Progenitor cell of endocrine pancreas (in vitro differentiated cells): ENCODE measurements around the gene BHMT. TPM values are rescaled to one million over a fixed set of nuclear protein-coding genes. Genes with fewer than 3 reads are reported as not detected.

Experiments
- DNase-seq: peaks from one replicate; pipeline ENCODE4 v3.0.0; 2021; ENCODE audit warnings: low spot score; ENCODE audit not compliant: unreplicated experiment
- H3K27ac Mint-ChIP-seq: 2 replicates; pipeline ENCODE4 v1.8.0; 2021; ENCODE audit warnings: mild to moderate bottlenecking, moderate library complexity, mixed read lengths
- H3K27me3 Mint-ChIP-seq: 2 replicates; pipeline ENCODE4 v1.8.0; 2021; ENCODE audit warnings: mixed read lengths
- H3K36me3 Mint-ChIP-seq: 2 replicates; pipeline ENCODE4 v1.8.0; 2022; ENCODE audit warnings: mixed read lengths; ENCODE audit not compliant: insufficient read depth
- H3K4me1 Mint-ChIP-seq: 2 replicates; pipeline ENCODE4 v1.8.0; 2021; ENCODE audit warnings: low read depth, mixed read lengths
- H3K4me3 Mint-ChIP-seq: 2 replicates; pipeline ENCODE4 v1.8.0; 2021; ENCODE audit warnings: low read depth, mild to moderate bottlenecking, moderate library complexity, mixed read lengths
- H3K9me3 Mint-ChIP-seq: 2 replicates; pipeline ENCODE4 v1.8.0; 2021; ENCODE audit warnings: low read depth, mixed read lengths
- total RNA-seq: library from RNA; stranded (reverse); gene quantifications from 2 replicates; pipeline ENCODE4 v1.2.1, GENCODE V29; 2021
- TF ChIP-seq, protein P1 (sequence below): fragments of 200-600 bp; sonication (generic); IDR thresholded peaks from one replicate; pipeline ENCODE4 v1.5.0; 2021; ENCODE audit warnings: antibody characterized with exemption, mild to moderate bottlenecking; ENCODE audit not compliant: unreplicated experiment

BHMT gene
- total RNA-seq, 1 donor from 2014 or later = 1.4 TPM

DNA sequence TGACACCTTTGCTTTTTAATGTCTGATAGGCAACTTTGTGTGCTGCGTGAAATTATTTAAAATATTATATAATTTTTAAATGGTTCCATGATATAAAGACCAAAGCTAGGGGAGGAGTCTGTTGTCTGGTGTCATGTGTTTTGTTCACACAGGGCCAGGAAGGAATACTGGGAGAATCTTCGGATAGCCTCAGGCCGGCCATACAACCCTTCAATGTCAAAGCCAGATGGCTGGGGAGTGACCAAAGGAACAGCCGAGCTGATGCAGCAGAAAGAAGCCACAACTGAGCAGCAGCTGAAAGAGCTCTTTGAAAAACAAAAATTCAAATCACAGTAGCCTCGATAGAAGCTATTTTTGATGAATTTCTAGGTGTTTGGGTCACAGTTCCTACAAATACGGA, 19.2 kb downstream of the BHMT start:
- Mint-ChIP-seq H3K27ac (no peak overlapping the region), H3K4me1 (peaks cover 11% of the 10 kb centered on the region), H3K27me3 (peaks cover 8% of the 10 kb centered on the region), H3K9me3 (no peaks in the 10 kb centered on the region), H3K36me3 (no peaks in the 10 kb centered on the region), H3K4me3 (no peak overlapping the region)
- TF ChIP-seq, protein P1, sequence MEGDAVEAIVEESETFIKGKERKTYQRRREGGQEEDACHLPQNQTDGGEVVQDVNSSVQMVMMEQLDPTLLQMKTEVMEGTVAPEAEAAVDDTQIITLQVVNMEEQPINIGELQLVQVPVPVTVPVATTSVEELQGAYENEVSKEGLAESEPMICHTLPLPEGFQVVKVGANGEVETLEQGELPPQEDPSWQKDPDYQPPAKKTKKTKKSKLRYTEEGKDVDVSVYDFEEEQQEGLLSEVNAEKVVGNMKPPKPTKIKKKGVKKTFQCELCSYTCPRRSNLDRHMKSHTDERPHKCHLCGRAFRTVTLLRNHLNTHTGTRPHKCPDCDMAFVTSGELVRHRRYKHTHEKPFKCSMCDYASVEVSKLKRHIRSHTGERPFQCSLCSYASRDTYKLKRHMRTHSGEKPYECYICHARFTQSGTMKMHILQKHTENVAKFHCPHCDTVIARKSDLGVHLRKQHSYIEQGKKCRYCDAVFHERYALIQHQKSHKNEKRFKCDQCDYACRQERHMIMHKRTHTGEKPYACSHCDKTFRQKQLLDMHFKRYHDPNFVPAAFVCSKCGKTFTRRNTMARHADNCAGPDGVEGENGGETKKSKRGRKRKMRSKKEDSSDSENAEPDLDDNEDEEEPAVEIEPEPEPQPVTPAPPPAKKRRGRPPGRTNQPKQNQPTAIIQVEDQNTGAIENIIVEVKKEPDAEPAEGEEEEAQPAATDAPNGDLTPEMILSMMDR = no peak
- no peak for DNase-seq

DNA sequence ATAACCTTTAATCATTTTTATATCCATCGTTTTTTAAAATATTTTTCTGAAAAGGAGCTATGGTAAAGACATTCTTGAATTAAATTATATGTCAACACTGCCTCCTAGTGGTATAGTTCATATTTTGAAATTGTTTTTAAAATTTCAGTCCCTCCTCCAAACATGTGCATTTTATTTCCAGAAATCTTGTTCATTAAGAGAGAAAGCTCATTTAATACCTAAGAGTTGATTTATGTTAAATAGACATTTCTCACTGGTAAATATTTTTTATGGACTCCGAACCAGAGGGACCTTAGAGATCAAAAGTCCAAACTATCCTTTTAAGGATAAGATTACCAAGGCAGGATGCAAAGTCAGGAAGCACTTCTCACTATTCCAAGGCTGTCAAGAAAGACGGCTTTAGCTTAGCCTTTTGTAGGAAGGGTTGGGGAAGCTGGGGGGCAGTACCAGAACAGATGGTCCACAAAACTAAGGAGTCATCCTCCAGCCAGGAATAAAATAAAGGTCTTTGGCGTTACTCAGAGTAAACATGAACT, 21.6 kb downstream of the BHMT start:
- H3K27me3 Mint-ChIP-seq = peaks cover 8% of the 10 kb centered on the region
- peaks cover 11% of the 10 kb centered on the region for H3K4me1 Mint-ChIP-seq
- peak overlapping the region; percentile 35 for H3K4me3 Mint-ChIP-seq
- TF ChIP-seq, protein P1 = peak; percentile 61
- peak overlapping the region; percentile 82 for H3K27ac Mint-ChIP-seq
- no peaks in the 10 kb centered on the region for H3K36me3 Mint-ChIP-seq
- no peak for DNase-seq
- H3K9me3 Mint-ChIP-seq = no peaks in the 10 kb centered on the region

DNA sequence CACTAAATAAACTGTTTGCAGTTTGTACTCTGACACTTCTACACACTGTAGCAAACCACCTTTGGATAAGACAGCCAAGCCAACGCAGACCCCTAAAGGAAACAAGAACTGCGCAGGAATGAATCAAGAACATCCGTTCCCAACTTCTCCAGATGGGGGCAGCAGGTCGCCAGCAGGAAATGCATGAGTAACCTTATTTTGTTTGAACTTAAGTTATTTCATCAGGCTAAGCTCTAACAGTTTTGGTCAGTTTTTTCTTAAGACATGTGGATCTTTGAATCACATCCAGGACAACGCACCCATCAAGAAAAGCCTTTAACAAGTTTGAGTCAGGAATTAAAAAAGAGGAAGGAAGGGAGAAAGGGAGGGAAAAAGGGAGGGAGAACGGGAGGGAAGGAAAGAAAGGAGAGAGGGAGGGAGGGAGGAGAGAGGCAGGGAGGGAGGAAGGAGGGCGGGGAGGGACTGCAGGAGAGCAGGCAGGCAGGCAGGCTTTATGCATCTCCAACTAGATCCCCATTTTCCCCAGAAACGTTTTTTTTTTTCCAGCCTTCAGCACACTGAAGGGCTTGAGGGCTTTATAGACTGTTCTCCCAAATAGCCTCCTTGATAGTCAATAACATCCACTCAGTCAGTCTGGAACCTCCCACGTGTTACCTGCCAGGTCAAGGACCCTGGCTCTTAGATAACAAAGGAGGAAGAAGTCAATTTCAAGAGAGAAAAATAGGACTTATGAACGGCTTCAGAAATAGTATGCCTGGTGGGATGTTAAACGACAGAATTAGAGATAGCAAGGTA, 22.2 kb downstream of the BHMT start:
- Mint-ChIP-seq H3K9me3 (no peaks in the 10 kb centered on the region), H3K4me3 (peak overlapping the region; percentile 70), H3K27me3 (peaks cover 7% of the 10 kb centered on the region), H3K4me1 (peaks cover 11% of the 10 kb centered on the region), H3K36me3 (no peaks in the 10 kb centered on the region), H3K27ac (peak overlapping the region; percentile 67)
- DNase-seq = peak; percentile 51
- TF ChIP-seq, protein P1 = peak; percentile 73

DNA sequence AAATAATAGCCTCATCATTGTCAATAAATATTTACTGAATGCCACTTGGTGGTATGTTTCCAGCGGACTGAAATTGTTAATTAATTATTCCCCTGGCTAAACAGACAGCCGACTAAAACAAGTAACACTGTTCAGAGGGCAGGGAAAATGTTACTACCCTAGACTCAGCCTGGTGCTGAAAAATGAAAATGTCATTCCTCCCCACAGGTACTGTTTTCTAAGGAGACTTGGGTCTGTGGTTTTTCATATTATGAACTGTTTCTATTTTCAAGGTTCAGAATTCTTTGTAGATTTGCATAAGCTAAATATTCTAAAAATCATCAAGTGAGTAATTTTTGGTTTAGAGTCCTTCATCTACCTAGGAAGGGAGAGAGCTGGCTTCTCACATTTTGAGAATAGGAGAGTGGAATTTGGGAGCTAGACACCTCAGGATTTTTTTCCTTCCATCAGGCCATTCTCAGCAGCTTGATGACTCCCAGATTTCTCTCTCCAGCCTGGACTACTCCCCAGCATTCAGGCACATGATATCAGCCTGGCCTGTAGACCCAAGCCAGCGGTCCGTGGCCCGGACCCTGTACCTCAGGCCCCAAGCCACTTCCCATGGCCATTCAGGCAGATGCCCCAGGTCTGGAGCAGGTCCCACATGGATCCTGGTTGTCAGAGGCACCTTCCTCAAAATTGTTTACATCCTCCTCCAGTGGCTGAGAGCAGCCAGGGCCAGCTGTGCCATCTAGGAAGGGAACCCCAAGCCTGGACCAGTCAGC, 24.4 kb downstream of the BHMT start:
- no peak overlapping the region for H3K27ac Mint-ChIP-seq
- H3K4me1 Mint-ChIP-seq = peaks cover 11% of the 10 kb centered on the region
- TF ChIP-seq, protein P1 = no peak
- H3K4me3 Mint-ChIP-seq = no peak overlapping the region
- no peak for DNase-seq
- H3K27me3 Mint-ChIP-seq = no peaks in the 10 kb centered on the region
- H3K9me3 Mint-ChIP-seq = peaks cover 2% of the 10 kb centered on the region
- H3K36me3 Mint-ChIP-seq = no peaks in the 10 kb centered on the region

DNA sequence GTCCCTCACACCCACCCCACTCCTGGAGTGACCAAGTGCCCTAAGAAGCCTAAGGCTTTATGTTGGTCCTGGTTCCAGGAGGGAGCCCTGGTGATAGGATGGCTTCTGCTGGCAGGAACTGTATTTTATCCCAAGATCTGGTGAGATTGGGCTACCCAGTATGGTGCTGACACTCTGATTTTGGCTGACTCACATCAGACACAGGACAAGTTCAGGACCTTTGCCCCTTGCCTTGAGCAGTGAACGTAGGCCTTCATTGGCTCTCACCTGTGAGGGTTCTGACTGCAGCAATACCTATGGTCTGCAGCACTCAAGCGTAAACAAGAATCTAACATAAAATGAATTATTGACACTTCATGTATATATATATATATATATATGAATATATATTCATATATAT, 25.0 kb downstream of the BHMT start:
- no peaks in the 10 kb centered on the region for H3K36me3 Mint-ChIP-seq
- H3K27me3 Mint-ChIP-seq = no peaks in the 10 kb centered on the region
- no peak for DNase-seq
- H3K4me3 Mint-ChIP-seq = no peak overlapping the region
- peaks cover 4% of the 10 kb centered on the region for H3K9me3 Mint-ChIP-seq
- peaks cover 11% of the 10 kb centered on the region for H3K4me1 Mint-ChIP-seq
- TF ChIP-seq, protein P1 = no peak
- H3K27ac Mint-ChIP-seq = no peak overlapping the region
